HG03575 (cell line): ENCODE data around the gene THSD4.

Source experiments
- ATAC-seq: cut with Tn5 transposase; IDR thresholded peaks from one replicate; pipeline ENCODE4 v1.9.1; 2021; ENCODE audit not compliant: unreplicated experiment, insufficient number of reproducible peaks, low FRiP score; ENCODE audit errors: extremely low read depth

Gene THSD4

DNA sequence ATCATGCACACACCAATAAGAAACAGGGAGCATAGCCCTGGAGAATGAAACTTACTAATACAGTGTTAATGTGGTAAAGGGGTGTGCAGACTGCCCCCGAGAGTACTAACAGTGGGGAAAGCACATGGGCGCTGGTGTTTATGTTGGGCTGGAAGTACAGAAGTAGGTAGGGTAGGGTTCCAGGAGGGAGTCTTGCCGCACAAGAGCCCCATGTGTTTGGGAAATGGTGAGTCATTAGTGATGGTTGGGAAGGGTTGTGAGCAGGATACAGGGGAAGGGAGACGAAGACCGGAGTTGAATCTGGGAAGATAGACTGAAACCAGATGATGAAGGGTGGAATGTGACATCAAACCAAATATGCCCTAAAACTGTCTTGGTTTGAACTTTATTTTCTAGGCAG, 117.1 kb downstream of the THSD4 start:
- no peak for ATAC-seq

DNA sequence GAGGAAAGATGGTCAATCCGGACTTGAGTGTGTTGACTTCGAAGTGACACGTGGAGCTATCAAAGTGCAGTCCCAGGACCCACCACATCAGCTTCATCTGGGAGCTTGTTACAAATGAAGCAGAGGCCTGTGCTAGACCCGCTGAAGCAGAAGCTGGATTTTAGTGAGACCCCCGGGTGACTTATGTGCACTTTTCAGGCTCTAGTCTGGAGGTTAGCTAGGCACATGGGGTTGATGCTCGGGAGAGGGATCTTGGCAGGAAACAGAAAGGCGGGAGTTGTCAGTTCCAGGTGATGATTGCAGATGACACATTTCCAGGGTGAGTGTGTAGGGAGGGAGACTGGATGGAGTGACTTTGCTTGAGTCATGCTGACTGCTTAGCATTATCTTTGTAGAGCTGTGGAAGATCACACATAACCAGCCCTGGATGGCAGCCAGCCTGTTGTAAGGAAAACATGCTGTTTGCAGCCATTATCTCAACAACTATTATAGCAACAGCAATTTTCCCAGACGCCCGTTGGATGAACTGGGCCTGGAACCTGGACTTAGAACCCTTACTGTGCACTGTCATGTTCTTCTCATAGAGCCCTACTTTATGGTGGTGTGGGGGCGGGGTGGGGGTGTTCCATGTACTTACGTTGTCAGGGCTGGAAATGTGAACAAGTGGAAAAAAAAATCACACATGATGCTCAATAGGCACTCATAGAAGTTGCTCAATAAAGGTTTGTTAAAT, 122.4 kb downstream of the THSD4 start:
- ATAC-seq, result no peak

DNA sequence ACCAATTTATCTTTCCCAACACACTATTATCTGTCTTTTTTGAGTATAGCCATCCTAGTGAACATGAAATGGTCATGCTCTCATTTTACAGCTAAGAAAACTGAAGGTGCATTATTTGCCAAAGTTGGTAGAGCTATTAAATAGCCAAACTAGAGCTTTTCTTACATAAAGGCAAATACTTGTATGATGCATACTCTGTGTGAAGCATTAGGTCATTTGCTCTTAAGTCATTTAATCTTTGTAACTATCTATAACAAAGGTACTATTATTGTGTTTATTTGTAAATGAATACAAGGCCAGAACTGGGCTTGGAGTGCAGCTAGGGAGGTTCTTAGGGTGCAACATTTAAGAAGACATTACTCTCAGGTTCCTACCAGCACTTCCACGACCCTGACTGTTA, 123.7 kb downstream of the THSD4 start:
- ATAC-seq, result no peak

DNA sequence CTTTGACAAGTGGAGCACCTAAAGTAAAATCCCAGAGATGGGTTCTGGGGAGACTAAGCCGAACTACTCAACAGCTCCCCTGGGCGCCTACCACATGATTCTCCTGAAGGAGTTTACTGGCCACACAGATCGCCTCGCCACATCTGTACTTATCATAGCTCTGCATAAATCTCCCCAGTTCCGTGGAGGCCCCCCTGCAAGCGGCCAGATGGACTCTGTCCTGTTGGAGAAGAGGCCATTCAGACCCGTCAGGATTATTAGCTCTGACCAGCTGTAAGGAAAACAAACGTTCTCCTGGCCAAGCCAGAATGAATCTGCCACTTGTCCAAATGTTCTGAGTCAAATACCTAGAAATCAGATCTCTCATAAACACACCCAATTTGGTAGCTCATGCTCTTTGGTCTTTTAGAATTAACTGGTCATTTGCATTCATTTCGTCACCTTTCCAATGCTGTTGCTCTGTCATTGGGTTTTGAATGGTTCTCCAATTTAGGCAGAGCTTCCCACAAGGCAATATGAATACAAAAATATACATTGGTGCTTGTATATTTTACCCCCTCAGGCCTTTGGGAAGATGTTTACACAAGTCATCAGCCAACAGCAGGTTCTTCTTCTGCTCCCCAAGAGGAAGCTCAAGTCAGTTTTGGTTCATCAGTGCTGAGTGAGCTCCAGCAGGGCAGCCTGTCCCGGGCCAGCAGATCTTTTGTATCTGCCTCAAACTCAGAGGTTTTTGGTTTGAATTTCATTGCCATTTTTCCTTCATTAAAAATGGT, 124.5 kb downstream of the THSD4 start:
- no peak for ATAC-seq

DNA sequence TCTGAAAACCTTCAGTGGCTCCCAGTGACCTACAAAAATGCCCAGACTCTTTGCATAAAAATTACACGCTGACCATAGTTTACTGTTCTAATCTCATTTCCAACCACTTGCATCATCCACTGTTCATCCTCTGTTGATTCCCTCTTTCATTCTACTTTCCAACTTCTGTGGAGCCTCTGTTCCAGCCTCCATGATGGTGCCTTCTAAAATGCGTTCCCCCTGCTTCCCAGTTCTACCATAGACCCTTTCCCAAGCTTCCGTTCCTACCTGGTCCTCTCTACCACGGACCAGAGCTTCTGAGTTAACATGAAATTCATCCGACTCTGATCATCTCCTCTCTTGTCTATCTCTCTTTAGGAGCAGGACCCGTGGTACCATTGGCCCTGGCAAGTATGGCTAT, 127.0 kb downstream of the THSD4 start:
- no peak for ATAC-seq

DNA sequence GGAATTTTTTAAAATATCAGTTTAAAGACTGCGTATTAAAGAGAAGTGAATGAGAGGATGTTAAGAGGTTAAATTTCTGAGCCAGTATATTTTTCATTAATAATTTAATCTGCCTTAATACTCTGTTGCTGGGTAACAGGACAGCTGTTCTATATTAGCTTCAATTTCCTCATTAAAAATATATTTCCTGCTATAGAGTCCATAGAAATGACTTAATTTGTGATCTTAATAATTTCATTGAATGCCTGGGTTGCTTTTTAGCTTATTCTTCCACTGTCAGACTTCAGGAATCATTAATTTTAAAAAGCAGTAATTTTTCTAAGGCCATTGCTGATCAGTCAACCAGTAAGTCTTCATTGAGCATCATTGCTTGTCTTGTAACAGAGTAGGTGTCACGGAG, 129.0 kb downstream of the THSD4 start:
- ATAC-seq, result no peak

DNA sequence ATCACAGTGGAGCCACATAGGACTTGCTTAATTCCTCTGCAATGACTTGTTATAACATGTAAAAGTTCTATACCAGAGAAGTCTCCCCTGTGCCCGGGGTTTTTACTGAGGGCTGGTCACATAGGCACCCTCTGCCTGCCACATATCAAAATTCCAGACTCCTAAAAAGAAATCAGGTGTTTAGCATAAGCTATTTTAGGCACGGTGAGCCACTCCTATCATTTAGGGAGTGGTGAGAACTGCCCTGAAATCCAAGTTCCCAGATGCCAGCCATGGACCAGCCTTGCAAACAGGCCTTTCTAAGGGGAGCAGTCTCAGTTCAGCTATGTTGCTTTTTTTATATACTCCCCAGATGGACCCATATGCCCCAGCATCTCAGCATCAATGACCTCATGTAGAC, 130.3 kb downstream of the THSD4 start:
- ATAC-seq, result no peak

DNA sequence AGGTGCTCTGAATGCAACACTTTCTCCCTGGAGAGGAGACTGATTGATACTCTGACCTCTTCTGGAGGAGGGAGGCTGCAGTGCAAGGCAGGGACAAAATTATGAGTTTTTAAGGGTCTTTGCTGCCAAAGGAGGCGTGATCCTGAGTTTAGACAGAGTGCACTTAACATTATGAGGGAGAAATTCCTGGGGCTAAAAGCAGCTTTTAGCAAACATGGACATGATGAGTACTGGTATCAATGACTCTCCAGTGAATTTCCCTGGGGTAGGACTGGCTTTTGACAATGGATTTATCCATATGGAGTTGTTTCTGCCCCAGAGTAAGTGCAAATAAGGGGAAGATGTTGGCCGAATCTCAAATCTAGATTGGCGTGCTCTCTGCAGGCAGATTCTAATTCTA, 133.1 kb downstream of the THSD4 start:
- no peak for ATAC-seq

DNA sequence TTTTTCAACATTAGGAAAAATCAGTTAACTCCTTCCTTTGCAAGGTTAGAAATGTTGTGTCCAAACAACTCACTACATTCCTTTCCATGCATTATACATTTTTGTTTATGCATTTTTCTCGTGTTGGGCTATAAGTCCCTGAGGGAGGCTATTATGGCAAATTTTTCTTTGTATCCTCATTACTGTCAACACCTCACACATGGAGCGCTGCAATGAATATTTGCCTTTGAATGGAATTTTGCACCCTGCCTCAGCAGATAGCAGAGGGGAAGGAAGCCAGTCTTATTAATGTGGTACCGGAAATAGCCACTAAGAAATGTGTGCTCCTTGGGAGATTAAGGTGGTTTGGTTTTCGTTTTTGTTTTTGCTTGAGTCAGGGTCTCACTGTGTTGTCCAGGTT, 134.7 kb downstream of the THSD4 start:
- no peak for ATAC-seq

DNA sequence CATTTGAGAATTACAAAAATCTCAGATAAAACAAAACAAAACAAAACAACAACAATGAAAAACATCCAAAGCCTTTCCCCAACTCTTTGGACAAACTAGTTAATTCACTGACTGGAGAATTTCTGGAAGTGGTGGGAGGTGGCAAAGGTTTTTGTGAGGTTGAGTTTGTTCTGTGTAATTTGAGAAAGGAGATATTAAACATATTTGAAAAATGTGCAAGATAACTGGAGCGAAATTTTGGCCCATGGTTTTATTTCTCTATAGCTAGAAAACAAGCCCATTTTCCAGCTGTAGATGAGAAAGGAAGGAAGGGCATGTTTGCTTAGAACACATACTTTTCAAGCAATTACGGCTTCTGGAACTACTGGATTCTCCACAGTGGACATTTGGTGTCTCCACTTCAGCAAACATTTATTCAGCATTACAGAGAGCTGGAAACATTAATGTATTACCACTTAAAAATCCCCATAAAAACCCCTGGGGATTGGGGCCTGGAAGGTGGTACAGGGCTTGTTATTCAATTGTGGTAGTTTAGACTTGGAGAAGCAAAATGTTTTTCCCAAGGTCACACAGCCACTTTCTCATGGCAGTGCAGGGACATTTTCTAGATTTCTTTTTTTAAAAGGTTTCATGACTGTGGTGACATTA, 135.8 kb downstream of the THSD4 start:
- ATAC-seq, result no peak

DNA sequence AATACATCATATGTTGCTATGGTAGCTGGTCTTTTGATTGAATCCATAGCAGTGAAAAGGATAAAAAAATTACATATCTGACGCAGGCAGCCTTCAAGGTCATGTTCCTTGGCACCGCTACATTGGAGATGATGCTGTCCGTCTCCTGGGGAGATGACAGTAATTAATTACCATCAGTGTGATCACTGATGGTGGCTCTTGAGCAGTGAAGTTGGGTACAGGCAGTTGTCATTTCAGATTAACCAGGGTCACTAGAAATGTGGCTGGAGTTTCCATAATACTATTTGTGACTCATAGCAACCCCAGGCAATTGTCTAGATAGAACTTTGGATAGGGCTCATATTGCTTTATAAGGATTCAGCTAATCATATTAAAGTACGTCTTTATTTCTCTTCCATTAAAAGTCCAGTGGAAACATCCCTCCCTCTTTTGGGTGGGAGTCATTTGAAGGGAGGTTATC, 136.3 kb downstream of the THSD4 start:
- ATAC-seq, result no peak

DNA sequence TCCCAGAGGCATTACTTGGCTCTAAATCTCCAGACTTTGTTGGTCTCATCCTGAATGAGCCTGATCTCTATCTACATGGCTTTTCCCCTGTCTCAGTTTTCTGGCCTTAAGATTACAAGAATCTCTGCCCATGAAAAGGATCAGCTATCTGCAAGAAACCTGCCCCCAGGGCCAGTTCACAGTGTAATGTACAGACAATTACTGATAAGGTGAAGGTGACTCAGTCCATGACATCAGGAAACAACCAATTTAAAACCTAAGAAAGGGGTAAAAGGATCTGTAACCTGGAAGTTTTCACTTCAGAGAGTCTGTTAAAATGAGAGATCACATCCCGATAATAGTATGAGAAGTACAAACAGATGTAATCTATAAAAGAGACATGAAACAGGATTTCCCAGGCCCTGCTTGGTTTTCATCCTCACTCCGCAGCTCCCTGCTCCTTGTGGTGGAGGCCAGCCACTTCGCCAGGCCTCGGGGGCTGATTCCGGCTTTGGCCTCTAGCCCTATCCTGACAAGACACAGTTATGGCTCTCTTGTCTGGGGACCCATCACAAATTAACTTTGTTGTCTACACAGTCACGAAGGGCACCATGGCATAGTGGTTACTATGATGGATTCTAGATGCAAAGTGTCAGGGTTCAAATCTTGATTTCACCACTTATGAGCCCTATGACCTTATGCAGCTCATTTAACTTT, 136.9 kb downstream of the THSD4 start:
- no peak for ATAC-seq

DNA sequence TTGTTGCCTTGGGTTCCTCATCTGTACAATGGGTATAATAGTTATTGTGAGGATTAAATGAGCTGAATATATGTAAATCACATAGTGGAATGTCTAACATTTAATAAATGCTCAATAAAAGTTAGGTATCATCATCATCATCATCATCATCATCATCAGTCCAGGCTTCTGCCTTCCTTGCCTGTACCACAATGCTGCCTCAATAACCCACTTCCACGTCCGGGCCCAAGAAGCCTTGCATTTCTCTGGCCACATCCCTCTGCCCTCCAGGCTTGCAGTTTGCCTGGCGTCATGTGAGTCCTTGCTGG, 137.4 kb downstream of the THSD4 start:
- no peak for ATAC-seq

DNA sequence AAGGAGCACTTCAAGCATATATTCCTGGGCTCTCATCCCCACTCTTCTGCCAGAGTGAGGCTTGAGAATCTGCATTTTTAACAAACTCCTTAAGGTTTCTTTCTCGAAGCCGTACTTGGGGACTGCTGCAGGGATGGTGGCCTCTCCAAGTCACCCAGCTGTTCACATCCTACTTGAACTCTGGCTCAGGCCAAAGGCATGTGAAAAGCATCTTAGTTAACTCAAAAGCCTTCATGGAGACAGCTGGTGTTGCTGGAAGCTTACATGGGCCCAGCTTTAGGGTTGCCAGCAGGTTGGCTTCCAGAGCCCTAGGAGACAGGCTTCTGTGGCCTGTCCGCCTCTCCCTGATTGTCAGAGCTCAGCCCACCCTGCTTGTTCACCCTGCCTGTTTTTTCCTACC, 139.2 kb downstream of the THSD4 start:
- ATAC-seq, result no peak

DNA sequence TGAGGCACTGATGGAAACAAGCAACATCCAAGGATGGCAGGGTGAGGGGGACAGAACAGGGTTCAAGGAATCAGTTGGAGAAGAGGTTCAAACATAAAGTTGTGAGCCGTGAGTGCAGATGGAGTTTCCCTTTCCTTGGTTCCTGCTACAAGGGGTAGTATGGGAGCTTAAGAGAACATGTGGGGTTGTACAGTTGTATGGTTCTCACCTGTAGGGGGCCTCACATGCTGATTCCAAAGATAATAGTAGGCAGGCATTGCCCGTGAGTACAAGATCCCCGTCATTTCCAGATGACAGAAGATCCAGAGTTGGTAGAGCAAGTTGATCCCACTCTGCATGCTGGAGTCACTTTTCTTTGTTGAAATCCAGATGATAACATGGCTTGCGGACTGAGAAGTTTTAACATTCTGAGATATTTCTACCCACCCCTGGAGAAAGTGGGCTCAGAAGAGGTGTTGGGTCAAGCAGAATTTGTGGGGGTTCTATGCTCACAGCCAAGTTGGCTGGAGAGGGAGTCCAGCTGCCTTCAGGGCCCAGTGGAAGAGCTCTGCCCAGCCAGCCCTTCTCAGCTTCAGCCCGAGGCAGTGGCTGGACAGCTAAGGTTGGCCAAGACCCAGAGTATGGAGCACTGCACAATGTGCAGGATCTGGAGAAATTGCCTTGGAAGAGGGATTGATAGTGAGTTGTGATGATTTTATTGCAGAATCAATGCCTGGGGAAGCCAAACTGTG, 141.8 kb downstream of the THSD4 start:
- no peak for ATAC-seq

DNA sequence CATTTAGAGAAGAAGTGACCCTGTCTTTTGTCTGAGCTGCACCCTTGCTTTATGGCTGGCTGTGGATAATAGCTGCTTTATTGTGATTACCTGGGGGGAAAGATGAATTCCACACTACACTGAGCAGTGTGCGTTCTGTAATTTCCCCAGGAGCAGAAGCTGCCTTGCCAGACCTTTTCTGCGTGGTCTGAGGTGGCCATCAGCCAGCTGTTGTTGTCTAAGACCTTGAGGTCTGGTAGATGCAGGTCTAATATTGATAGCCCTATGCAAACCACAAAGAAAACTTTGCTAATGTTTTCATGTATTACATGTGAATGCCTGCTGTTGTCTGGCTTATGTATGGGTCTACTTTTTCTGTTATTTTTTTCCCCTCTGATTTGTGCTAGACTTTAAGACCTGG, 144.6 kb downstream of the THSD4 start:
- ATAC-seq, result no peak

DNA sequence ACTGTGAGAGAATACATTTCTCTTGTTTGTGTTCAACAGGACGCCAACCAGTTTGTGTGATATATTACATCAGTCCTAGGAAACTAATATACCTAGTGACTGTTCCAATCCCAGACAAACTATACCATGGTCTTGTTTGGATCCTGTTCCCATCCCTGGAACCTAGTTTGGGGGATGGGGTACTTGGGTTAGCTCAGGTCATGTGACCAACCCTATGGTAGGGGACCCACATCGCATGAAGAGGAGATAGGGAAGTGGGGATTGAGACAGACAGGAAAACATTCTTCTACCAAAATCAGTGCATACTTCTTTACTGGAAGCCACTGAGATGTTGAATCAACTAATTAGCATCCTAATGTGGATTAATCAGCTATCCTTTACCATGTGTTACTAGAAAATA, 146.1 kb downstream of the THSD4 start:
- ATAC-seq, result no peak

DNA sequence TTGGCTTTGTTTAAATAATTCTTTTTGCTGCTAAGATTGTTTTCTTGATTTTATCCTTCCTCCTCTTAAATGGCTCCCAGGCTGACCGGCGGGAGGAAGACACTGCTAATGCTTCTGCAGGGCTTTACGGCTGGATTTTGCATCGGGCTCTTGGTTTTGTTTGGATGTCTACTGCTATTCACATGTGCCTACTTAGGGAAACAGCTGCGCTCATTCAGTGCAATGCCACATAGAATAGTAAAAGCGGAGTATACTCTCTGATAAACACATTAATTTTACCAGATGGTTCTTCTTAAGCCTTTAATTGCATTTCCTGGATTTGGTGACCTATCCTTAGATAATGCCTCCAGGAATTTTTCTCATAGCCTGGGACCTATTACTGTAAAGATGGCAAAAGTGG, 146.6 kb downstream of the THSD4 start:
- no peak for ATAC-seq

DNA sequence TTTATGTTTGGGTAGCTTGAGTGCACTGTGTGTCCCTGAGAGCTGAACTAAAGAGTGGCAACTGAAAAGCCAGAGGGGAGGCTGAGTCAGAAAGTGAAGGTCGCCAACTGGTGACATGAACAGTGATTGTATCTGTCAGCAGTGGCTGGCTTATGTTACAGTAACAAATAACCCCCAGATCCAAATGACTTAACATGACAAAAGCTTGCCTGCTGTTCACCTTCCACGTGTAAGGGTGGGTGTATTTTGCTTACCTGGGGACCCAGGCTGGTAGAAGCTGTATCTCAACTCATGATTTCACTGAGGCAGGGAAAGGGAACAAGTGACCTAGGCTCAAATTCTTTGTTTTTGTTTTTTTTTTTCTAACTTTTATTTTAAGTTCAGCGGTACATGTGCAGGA, 147.3 kb downstream of the THSD4 start:
- no peak for ATAC-seq
